ENCODE data around the gene MYO18B. TPM values are rescaled to one million over a fixed set of nuclear protein-coding genes. Genes with fewer than 3 reads are reported as not detected.

MYO18B gene
- total and polyA plus RNA-seq, 2 of the 8 experiments (the other 6 are each of a cell fraction or from before 2014, with no cell fraction given) = 0.62 to 0.78 TPM

DNA sequence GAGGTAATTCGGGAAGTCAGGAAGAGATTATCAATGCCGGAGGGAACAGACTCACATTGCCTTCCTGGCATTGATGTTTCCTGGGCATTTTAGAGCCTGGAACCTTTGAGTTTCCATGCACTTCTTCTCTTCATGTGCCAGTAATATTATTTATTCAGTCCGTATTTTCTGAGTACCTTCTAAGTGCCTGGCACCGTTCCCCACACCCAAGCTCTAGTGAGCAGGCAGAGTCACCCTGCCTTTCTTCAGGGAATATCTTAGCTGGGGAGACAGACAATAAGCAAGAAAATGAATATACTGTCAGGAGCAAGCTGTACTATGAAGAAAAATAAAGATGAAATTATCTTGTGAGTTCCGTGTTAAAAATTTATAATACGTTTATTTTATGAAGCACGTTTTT is 291.1 kb downstream of the MYO18B start (continued):
- no peak for TF ChIP-seq EZH2 (IDR thresholded peaks at IDR 0.05; ENCODE audit: low read depth, low read length, severe bottlenecking)

DNA sequence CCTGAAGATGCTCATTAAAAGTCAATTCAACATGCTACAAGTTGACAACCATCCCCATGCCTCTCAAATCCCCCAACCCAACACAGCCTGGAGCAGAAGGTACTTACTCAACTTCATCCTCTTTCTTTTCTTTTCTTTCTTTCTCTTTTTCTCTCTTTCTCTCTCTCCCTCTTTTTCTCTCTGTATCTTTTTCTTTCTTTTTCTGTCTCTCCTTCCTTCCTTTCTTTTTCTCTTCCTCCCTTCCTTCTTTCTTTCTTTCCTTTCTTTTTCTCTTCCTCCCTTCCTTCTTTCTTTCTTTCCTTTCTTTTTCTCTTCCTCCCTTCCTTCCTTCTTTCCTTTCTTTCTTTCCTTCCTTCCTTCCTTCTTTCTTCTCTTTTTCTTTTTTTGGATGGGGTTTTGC is 291.6 kb downstream of the MYO18B start:
- Histone ChIP-seq H2AK5ac (ENCODE audit: low read depth, low read length) (no peak overlapping the region), H3K18ac (ENCODE audit: extremely low read depth, low read length) (no peak overlapping the region), H2BK15ac (ENCODE audit: low read length) (no peak overlapping the region), H2BK20ac (ENCODE audit: low read length) (no peak overlapping the region), H3K9me3 (ENCODE audit: insufficient read depth in 2 of 2, low read depth in 1 of 2, low read length in 1 of 2) (peaks cover 11 to 16% of the 10 kb centered on the region in 2 experiments), H3K23ac (ENCODE audit: insufficient read length) (no peak overlapping the region), H2BK120ac (replicated peaks; ENCODE audit: low read depth, low read length) (no peak overlapping the region), H3K56ac (replicated peaks; ENCODE audit: insufficient read length, low read depth, low read length) (no peak overlapping the region), H3K79me1 (ENCODE audit: low read depth, low read length) (no peaks in the 10 kb centered on the region), H3K4me3 (ENCODE audit: extremely low read depth in 1 of 4, insufficient read depth in 2 of 4, low read depth in 3 of 4, low read length in 4 of 4) (no peak overlapping the region), H4K8ac (ENCODE audit: extremely low read depth, insufficient read depth, low read length) (no peak overlapping the region), H3K4ac (replicated peaks; ENCODE audit: insufficient read length, low read depth, low read length) (no peak overlapping the region), H2AFZ (ENCODE audit: low read length) (no peak overlapping the region), H3K79me2 (ENCODE audit: control insufficient read depth in 1 of 2, insufficient read depth in 2 of 2, low read length in 2 of 2) (no peaks in the 10 kb centered on the region), H2BK5ac (ENCODE audit: low read depth, low read length) (no peak overlapping the region), H3K23me2 (ENCODE audit: low read depth, low read length) (no peaks in the 10 kb centered on the region), H3K27me3 (replicated peaks in 1 of 4; ENCODE audit: control insufficient read depth in 3 of 4, extremely low read depth in 1 of 4, insufficient read depth in 3 of 4, low read length in 3 of 4) (no peaks in the 10 kb centered on the region), H3K9ac (replicated peaks in 1 of 4; ENCODE audit: extremely low read depth in 1 of 4, low read depth in 3 of 4, low read length in 3 of 4) (no peak overlapping the region), H4K20me1 (replicated peaks in 1 of 2; ENCODE audit: control insufficient read depth in 1 of 2, insufficient read depth in 2 of 2, low read length in 2 of 2) (no peaks in the 10 kb centered on the region), H3K36me3 (ENCODE audit: control insufficient read depth in 2 of 4, insufficient read depth in 4 of 4, low read length in 3 of 4) (no peaks in the 10 kb centered on the region; a peak in 1 of 8 replicates), H4K91ac (replicated peaks; ENCODE audit: insufficient read length, low read length) (no peak overlapping the region), H3K27ac (ENCODE audit: low read depth, low read length) (no peak overlapping the region), H3K4me1 (replicated peaks in 1 of 4; ENCODE audit: control insufficient read depth in 3 of 4, insufficient read depth in 4 of 4, low read length in 3 of 4) (peaks cover 0 to 6% (median under 1%) of the 10 kb centered on the region in 4 experiments; a peak in 1 of 7 replicates), H4K5ac (ENCODE audit: insufficient read length, low read depth, low read length) (no peak overlapping the region), H3K4me2 (ENCODE audit: insufficient read depth in 1 of 2, low read depth in 2 of 2, low read length in 2 of 2) (no peak overlapping the region), H2BK12ac (ENCODE audit: low read depth, low read length) (no peak overlapping the region), H3K14ac (ENCODE audit: insufficient read length) (no peak overlapping the region)
- CTCF ChIA-PET (ENCODE audit: partially characterized antibody) = interaction anchor here (0.7 to 1.7 kb wide), 2 partner anchors 10 to 60 kb away, joined by 3 to 6 read pairs; no protein-coding TSS in a partner anchor
- POLR2A ChIA-PET (ENCODE audit: partially characterized antibody) = no interaction called here
- DNase-seq (ENCODE audit: low read depth in 1 of 2, low spot score in 2 of 2) = no peak
- no peak for TF ChIP-seq SRF (IDR thresholded peaks at IDR 0.05; ENCODE audit: low read depth, low read length)
- no peak for TF ChIP-seq YY1 (IDR thresholded peaks at IDR 0.05; ENCODE audit: low read depth, low read length)
- TF ChIP-seq POLR2AphosphoS5 (IDR thresholded peaks at IDR 0.05; ENCODE audit: low read depth, low read length) = no peak
- TF ChIP-seq, protein P1, sequence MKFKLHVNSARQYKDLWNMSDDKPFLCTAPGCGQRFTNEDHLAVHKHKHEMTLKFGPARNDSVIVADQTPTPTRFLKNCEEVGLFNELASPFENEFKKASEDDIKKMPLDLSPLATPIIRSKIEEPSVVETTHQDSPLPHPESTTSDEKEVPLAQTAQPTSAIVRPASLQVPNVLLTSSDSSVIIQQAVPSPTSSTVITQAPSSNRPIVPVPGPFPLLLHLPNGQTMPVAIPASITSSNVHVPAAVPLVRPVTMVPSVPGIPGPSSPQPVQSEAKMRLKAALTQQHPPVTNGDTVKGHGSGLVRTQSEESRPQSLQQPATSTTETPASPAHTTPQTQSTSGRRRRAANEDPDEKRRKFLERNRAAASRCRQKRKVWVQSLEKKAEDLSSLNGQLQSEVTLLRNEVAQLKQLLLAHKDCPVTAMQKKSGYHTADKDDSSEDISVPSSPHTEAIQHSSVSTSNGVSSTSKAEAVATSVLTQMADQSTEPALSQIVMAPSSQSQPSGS (IDR thresholded peaks at IDR 0.05; ENCODE audit: low read length) = no peak
- TF ChIP-seq GABPA (IDR thresholded peaks at IDR 0.05; ENCODE audit: borderline replicate concordance, insufficient read depth, low read length) = no peak
- FAIRE-seq = no peak
